ENCODE results near the gene SYNGR1.

The SYNGR1 gene

GRCh38 chr22:39431216-39431801 lies 81.5 kb downstream of the SYNGR1 start:
- no peak for DNase-seq (ENCODE audit: low spot score)

GRCh38 chr22:39431821-39432251 lies 82.0 kb downstream of the SYNGR1 start:
- no peak for DNase-seq (ENCODE audit: low spot score)

DNA sequence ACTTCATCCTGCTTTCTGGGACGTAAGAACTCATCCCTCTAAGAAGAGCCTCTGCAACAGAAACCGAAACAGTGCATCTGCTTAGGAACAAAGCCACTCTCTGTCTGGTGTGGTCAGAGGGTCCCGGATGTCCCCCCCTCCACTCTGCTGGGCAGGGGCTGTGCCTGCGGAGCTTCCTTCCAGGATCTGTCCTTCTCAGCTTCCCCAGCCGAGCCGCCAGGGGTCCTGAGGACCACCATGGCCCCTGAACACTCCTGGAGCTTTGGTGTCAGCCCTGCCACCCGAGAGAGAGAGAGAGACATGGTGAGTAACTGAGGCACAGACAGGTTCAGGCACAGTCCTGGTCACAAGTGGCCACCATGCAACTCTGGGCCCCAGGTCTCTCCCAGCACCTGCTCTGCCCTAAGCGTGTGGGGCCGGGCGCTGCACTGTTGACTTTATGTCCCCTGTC lies 82.6 kb downstream of the SYNGR1 start:
- DNase-seq (ENCODE audit: low spot score) = no peak

DNA sequence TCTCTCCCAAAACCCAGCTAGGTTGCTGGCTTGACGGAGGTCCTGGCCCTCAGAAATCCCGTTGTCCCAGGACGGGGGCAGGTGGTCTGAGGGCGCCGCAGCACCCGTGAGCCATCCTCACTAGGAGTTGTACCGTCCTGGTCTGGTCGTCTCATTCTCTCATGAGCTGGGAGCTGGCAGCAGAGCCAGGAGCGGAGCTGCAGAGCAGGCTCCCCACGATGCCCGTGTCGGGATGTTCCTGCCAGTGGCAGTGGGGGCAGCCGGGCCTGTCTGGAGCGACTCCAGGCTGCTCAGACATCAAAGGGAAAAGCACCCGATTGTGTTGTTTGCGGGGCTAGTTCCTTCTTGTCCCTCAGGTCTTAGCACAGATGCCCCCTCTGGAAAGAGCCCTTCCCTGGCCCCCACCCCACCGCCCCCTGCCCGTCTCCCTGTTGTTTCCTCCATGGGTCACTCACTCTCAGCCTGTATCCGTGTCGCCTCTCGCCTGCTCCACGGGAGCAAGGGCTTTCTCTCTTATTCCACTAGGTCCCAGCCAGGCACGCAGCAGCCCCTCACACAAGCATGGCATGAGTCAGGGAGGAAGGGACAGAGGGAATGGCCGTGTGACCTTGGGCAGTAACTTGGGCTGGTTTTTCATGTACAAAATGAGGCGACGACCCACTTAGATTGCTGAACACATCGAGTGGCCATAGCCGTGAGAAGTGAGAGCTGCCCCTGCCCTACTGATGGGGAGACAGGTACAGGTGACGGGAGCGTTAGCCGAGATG lies 83.9 kb downstream of the SYNGR1 start:
- DNase-seq (ENCODE audit: low spot score) = no peak

- DNase-seq (ENCODE audit: low spot score) = no peak
Measured at GRCh38 chr22:39434243-39434653, 84.5 kb downstream of the SYNGR1 start.

GRCh38 chr22:39434721-39435120 lies 84.9 kb downstream of the SYNGR1 start:
- DNase-seq (ENCODE audit: low spot score) = no peak
